GM21423 (cell line): ENCODE results near the gene TRPM3.
A peak's percentile ranks its signal among the peaks of the same experiment; 100 is the strongest.

Experiments
- ATAC-seq: cut with Tn5 transposase; IDR thresholded peaks from one replicate; pipeline ENCODE4 v1.9.1; 2021; ENCODE audit warnings: mild to moderate bottlenecking, moderate library complexity; ENCODE audit not compliant: unreplicated experiment

TRPM3 gene

DNA sequence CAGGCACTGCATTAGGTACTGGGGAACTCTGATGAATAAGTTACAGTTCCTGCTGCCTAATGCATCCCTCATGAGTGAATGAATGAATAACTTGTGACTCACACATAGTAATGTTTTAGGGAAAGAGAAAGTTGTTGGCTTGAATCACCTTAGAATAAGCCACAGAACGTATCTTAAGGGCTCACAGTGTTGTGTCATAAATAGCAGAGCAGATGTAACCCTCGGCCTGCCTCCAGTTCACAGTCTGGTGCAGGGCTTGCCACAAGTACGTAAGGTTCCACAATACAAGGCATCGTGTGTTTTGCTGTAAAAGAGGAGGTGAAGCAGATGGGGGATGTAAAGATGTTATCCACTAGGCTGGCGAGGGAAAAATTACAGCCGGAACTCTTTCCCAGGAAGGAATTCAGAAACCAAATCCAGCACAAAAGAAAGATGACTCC lies 218.7 kb downstream of the TRPM3 start:
- peak; percentile 93 for ATAC-seq

DNA sequence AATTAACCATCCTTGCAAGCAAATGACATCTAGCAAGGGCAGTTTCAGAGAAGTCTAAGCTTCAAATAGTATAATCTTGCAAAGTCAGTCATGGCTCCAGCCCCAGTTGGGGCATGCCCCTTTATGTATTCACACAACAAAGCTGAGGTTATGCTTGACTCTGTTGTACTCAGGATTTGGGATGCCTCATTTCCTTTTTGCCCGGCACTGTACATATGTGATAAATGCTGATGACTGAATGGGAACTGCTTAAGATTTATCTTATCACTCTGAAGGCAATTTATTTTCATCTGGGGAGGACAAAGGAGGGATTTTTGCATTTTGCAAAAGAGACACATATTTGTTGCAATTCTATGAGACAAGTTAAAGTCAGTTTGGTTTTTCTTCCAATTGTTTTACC lies 219.2 kb downstream of the TRPM3 start:
- no peak for ATAC-seq

DNA sequence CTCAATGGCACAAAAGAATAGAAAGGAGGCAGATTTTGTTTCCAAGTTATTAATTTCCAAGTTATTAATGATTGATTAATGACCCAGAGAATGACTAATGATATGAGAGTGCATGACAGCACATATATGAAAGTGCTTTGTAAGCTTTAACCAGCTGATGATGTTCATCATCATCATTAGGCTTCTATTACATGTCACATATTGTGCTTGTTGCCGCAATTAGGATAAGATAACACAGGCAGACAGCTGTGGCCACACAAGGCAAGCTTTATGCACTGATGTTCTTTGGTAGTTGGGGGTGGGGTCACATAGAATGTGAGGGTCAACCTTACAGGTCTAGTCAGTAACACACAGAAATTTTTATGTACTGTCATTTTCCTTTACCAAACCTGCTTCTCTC lies 219.7 kb downstream of the TRPM3 start:
- ATAC-seq: no peak

DNA sequence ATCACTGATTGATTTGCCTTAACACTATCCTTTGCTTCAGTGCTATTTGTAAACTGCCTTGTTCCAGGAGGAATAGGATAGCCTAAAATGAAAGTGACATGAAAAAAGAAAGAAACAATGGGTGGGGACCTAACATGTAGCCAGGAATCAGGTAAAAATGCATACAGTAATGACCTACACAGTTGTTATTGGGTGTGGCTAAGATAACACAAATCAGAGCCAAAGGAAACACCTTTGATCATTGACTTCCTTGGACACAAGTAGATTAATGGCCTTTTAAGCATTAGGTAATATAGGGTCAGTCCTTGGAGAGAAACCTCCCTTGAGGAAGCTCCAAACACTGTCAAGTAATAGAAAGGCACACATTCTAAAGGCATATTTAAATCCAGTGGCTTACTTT lies 220.4 kb downstream of the TRPM3 start:
- ATAC-seq: no peak

DNA sequence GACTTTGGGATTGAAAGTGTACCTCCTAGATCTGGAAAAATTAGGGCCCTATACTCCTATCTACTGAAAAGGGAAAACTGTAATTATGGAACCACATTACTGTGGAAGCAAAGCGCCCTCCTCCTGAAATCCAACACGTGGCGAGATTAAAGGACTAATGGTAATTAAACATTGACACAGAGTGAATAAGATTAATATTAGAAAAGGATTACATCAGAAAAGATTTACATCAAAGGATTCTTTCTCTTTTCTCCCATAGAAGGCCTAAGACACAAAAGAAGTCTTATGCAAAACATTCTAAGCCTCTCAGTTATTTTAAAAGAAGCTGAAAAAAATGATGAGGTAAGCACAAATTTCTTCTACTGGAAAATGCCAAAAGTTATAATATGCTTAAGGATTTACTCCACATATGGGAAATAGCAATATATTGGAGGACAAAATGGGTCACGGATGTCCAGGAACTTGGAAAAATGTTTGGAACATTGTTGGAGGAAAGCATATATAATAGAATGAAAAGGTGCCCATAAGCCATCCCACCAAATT lies 227.8 kb downstream of the TRPM3 start:
- no peak for ATAC-seq

DNA sequence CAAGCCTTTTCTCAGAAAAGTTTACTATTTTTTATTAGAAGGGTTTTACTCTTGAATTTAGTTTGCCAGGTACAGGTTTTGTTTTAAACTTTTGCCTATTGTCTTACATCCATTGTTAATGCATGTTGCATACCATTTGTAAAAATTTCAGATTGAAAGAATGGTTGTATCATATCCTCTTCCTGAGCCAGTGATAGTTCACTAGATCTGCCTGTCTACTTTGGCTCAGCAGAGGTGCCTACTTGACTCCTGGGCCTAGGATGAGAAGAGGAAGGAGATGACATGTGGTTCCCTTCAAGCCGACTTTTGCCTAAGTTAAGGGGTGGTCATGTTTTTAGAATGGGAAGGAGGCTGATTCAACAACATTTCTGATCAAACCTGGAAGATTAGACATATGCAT lies 232.9 kb downstream of the TRPM3 start:
- ATAC-seq: no peak

DNA sequence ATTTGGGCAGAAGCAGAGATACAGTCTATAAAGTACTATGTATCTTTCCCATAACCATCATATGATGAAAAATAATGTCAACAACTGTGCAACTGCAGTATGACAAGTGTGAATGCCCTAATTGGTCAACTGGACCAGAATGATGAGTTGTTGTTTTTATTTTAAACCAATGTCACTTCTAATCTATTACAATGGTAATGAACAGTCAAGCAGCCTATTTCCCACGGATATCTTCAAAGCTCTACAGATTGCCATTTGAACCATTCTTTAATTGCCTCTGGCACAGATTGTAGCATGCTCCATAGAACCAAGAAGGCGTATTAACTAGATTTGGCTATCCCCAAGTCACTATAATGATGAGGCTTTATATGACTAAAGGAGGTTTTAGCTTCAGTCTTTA lies 233.6 kb downstream of the TRPM3 start:
- no peak for ATAC-seq

DNA sequence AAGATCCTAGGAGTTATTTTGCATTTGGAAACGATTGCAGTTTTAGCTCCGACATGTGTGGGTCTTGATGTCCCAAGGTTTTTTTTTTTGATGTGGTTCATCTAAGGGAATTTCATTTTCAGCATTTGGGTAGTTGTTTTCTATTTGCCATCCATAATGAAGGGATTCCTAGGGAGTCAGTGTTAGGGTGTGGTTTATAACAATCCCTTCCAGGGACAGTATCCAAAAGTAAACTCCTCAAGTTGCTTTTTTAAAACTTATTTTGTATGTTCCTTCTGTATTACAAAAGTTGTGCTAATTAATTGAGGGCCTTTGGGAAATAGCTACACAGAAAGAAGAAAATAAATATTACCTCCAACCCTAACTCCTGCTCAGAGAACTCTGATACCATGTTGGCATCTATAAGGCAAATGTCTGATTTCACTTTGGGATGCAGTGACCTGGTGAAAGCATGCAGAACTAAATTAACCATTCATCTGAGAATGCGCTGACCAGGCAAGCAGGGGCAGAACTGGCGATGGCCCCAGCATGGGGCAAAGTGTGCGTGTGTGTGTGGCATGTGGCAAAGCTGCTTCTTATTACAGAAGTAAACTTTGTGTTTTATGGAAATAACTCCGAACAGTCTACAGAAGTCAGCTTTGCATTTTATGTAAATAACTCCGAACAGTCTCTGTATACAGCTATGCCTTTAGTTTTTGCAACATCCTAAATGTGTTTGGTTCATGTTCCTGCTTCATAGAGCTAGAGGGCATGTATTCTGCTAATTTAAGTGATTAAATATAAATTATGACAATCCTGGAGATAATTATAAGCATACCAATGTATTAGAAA lies 237.2 kb downstream of the TRPM3 start:
- ATAC-seq: no peak

DNA sequence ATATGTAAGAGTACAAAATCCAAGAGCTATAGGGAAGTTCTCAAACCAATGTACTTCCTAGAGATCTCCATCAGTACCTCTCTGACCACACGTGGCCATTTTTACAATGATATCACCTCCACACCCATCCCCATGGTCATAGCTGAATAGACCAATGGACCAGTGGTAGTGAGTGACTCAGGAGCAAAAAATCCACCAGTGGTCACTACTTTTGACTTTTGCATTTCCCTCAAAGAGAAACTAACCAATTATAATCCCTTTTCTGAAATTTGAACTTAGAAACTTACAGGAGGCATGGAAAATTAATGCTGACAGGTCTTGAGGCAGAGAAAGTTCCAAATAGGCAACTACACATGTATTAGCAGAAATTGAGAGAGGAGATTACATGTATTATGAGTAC lies 238.4 kb downstream of the TRPM3 start:
- no peak for ATAC-seq

DNA sequence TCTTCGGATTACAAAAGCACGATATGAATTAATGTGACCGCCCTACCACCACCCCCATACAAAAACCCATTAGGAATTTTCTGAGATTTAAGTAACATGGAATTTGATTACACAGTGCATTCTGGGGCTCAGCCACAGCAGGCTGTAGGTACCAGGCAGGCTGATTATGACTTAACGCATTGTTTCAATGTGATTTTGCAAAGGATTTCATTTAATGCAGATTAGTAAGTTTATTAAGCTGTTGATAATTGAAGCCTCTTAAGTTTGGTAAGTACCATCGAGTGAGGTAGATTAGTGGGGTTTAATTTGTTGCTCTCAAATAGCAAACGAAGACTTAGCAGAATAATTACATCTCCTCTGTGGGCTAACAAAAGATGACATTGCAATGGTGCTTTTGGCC lies 240.1 kb downstream of the TRPM3 start:
- no peak for ATAC-seq

DNA sequence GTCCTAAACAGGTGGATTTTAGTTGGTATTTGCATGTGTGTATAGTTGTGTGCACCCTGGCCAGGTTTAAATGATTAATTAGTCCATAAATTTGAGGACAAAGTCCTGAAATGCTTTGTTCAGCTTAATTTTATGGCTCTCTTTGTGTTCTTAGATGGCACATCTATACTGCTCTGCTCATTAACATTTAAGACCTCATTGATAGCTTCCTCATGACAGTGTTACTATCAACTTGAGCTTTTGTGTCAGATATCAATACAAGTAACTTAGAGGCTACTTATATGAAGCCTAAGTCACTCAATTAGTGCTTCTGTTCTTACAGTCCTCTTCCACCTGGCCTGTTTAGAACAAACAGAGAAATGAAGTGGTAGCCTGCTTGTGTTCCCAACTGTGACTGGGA lies 240.9 kb downstream of the TRPM3 start:
- no peak for ATAC-seq

DNA sequence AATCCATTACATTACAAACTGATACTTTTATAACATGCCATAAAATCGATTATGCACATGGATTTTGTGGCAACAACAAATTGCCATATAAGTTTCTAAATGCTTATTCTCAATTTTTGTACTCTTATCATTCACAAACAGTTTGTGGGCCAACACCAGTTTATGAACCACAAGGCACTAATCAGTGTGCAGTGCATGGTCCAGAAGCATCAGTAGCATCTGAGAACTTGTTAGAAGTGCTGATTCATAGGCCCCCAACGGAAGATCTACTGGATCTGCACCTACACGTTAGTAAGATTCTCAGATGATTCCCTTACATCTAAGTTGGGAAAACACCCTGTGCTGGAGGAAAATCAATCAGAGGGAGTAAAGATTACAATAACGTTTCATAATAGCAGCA lies 242.8 kb downstream of the TRPM3 start:
- ATAC-seq: no peak

DNA sequence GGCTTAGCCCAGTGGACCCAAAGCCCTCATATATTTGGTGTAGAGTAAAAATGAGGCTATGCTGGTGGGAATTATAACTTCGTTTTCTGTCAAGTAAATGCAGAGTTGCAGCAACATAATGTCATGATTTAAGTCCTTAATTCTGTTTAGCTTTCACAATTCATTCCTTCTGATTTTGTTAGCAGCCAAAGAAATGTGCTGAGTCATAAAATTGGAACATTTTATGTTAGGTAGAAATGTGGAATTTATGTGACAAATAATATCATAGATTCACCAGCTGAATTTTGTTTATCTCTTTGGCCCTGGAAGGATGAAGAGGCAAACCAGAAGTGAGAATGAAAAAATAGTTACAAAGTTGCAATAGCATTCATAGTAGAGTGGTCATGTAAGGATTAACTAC lies 247.0 kb downstream of the TRPM3 start:
- no peak for ATAC-seq

DNA sequence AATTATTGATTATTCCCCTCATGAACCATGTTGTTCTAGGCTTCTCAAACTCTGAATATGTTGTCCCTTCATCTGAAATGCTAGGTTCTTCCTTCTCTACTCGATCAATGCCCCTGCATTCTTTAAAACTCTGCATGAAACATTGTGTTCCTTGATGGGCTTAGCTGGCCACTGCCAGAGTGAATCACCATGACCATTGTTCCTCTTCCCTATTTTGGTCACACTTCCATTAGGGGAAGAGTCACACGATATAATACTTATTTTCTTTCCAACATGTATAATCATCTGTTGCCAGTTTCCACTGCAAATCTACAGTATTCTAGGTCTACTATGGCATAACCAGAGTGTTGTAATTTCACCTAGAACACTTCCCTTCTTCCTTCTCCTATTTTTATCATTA lies 247.9 kb downstream of the TRPM3 start:
- no peak for ATAC-seq

DNA sequence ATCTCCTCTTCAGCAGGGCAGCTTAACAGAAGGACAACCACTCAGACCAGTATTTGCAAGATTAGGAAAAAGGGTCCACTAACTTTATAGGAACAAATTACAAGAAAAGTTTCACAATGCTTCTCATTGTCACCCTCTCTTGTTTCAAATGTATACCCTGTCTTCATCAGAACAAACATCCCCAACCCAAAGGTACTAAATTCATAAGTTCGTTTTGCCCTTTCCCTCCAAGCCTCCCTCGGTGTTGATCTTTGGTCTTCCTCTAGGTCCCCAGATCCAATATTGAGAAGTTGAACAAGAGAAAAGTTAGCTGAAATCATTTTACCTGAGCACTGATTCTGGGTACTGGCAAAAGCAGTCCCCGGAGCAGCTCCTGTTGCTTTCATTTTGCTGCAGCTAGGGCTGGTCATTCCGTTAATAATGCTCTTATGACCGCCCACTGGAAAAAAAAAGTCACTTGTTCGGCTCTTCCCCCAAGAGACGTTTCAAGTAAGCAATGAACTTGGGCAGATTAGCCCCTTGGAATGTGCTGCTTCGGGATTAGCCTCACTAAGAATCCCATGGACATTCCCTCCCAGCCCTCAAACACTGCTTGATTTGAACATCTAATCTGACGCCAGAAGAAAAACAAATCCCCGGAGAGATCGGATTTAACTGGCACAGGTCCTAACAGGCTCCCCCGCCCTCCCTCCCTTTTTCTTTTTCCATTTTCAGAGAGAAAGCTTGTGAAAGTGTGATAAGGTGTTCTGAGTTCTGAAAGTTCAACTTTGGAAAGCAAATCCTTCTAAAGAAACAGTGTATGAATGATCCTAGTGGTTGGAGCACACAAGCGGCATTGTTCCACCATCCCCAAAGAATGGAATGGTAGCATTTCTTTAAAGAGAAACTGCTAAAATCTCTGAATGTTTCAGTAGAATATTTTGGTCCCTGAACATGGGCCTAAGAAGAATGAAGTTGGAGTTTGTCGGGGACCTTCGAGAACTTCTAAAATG lies 252.5 kb downstream of the TRPM3 start:
- ATAC-seq: no peak

DNA sequence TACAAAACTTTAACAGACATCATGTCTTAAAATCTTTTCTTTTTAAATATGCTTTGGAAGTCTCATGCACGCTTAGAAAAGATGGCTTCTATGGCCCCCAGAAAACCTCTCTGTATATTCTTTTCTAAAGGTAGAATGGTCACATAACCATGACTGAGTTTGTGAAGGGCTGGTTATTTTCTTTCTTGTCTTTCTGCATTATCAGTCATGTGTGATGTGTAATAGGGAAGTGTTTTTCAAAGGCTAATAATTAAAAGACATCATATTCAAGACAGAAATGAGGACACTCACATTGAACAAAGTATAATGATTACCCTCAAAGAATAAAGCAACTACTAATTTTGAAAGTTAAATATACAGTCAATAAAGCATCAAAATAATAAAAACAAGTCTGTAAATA lies 253.4 kb downstream of the TRPM3 start:
- ATAC-seq: peak; percentile 52

DNA sequence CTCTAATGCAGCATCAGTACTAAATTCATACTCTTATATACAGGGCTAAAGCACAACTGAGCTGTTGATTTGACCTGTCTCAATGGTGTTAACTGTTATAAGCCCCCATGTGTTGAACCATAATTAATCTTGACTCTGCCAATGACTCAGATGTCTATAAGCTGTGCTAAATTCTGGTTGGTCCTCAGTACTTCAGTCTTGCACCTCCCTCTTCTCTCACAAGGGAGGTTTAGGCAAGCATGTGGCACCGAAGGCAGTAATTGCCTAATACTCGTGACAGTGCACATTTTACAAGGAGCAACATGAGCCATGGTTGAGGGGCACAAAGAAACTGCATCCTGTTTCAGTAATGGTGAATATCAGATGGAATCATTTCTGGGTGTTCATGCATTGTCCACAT lies 255.9 kb downstream of the TRPM3 start:
- ATAC-seq: no peak

DNA sequence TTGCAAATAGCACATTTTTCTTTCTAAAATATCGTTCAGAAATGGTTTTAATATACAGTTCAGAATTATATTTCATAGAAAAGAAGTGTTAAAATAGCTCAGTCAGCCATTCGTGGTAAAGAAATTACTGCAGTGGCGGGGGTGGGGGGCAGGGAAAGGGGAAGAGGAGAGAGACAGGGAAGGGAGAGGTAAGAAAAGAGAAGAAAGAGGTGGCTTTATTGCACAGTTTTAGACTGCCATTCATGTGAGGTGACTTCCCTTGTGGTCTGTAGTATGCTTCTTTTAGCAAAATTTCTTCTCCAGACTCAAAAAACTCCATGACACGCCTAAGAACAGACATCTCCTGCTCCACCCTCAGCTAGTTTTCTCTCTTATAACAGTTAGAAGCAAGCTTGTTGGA lies 259.6 kb downstream of the TRPM3 start:
- no peak for ATAC-seq

DNA sequence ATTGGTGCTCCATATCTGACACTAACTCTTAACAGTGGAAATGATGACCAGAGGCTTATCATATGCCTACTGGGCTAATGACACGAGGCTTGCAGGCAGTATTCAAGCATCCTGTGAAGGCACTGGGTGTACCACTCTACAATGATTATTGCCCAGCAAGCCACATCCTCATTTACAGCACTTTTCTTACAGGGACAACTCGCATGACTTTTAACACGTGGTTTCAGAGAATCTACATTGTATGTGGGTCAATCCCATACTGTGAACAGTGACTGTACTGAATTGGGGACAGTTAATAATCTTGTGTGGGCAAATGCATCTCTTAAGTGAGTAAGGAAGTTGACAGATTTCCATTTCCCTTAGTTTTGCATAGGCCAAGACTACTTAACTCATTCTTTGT lies 260.0 kb downstream of the TRPM3 start:
- ATAC-seq: no peak

DNA sequence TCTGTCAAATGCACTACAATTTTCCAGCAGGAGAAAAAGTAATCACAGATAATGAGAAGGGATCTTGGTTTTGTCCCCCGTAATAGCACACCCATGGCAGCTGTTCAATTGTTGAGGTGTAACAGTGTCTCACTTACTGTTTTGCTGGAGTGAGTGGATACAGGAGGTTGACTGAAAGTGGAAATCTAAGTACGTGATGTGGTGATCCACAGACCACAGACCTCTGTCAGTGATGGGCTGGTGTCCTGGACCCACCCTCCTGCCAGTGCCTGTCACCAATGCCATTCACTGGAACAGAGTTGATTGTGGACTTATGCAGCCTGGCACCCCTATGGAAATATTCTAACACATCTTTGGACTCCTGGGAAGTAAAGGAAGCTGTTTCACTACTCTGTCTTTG lies 261.7 kb downstream of the TRPM3 start:
- no peak for ATAC-seq

DNA sequence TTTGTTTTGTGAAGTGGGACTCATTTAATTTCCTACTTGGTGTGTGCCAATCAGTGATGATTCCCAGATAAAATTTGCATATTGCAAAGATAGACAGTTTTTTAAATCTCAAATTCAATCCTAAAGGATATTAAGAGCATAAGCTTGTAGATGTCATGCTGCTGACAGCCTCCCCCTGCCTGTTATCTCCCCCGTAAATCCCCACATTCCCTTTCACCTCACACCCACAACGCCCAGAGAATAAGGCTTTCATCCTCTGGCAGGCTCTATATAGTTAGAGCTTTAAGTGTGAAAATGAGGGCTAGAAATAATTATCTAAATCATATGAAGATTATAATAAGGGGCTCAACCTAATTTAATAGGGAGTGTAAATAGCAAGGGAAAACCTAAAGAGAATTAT lies 265.0 kb downstream of the TRPM3 start:
- ATAC-seq: no peak
